Activated T-cell treated with anti-CD3 and anti-CD28 coated beads for 1 hour (primary cell): ENCODE data around the gene ARHGAP33.
"Not testable (repeated sequence)": the region's sequence is repeated elsewhere in the genome, so short reads cannot be mapped to it uniquely, and the experiment has no call there.

Experiments used
- DNase-seq: peaks from one replicate; pipeline ENCODE4 v3.0.0-alpha.2; 2020; ENCODE audit warnings: low read depth

The ARHGAP33 gene

DNA sequence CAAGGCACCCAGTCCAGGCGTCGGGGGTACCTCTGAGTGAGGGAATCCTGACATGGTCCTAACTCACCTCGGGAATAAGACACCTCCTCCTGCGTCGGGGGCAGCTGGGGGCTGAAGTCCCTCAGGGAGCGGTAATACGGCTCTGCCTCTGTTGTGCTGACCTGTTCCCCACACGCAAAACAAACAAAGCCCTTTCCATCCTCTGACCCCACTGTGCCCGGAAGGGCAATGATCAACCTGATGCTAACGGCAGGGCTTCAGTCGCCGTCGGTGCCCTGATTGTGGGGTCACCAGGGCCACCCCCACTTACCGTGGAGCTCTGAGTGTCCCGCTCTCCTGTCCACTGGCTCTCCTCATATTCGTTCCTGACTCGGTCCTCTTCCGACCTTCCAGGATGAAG lies 55.6 kb downstream of the ARHGAP33 start:
- no peak for DNase-seq

DNA sequence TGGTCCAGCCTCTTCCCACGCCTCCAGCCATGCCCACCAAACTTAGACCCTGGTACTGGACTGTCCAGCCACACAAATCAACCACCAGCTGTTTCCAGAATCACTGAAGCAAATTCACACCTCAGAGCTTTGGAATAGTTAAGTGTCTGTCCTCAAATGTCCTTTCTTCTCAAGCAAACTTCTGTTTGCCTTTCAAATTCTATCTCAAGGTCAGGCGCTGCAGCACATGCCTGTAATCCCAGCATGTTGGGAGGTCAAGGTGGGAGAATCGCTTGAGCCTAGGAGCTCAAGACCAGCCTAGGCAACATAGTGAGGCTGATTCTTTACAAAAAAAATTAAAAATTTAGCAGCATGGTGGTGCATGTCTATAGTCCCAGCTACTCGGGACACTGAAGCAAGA lies 56.7 kb downstream of the ARHGAP33 start:
- DNase-seq: no peak

- DNase-seq: no peak
Observed at GRCh38 chr19:35833972-35834371, 58.6 kb downstream of the ARHGAP33 start.

DNA sequence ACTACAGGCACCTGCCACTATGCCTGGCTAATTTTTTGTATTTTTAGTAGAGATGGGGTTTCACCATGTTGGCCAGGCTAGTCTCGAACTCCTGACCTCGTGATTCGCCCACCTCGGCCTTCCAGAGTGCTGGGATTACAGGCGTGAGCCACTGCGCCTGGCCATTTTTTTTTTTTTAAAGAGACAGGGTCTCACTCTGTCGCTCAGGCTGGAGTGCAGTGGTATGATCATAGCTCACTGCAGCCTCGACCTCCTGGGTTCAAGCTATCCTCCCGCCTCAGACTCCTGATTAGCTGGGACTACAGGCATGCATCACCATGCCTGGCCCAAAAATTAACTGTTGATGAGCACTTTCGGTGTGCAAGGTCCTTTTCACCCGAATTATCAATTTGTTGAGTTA lies 60.7 kb downstream of the ARHGAP33 start:
- DNase-seq: not testable (repeated sequence)
